Hepatocyte (in vitro differentiated cells): ENCODE results near the gene EMCN. TPM values are rescaled to one million over a fixed set of nuclear protein-coding genes. Genes with fewer than 3 reads are reported as not detected.

Experiments
- DNase-seq: peaks from one replicate; pipeline ENCODE4 v3.0.0-alpha.2; 2016; ENCODE audit warnings: low spot score
- H2AFZ ChIP-seq: fragments of 200-600 bp; sonication (generic); 2 replicates; pipeline ENCODE4 v1.6.0; 2016; ENCODE audit warnings: antibody characterized with exemption, mild to moderate bottlenecking
- H3K27ac ChIP-seq: fragments of 200-600 bp; sonication (generic); 2 replicates; pipeline ENCODE4 v1.5.1; 2016; ENCODE audit warnings: mild to moderate bottlenecking
- H3K27me3 ChIP-seq: fragments of 200-600 bp; sonication (generic); 2 replicates; pipeline ENCODE4 v1.6.1; 2016
- H3K36me3 ChIP-seq: fragments of 200-600 bp; sonication (generic); replicated peaks from 2 replicates; pipeline ENCODE4 v1.5.1; 2016; ENCODE audit warnings: low read depth; ENCODE audit not compliant: insufficient read depth
- H3K4me1 ChIP-seq: fragments of 200-600 bp; sonication (generic); 2 replicates; pipeline ENCODE4 v1.5.1; 2016; ENCODE audit warnings: mild to moderate bottlenecking, moderate library complexity; ENCODE audit not compliant: insufficient read depth
- H3K4me2 ChIP-seq: fragments of 200-600 bp; sonication (generic); 2 replicates; pipeline ENCODE4 v1.6.0; 2016
- H3K4me3 ChIP-seq: fragments of 200-600 bp; sonication (generic); 2 replicates; pipeline ENCODE4 v1.5.1; 2016; ENCODE audit warnings: mild to moderate bottlenecking
- H3K79me2 ChIP-seq: fragments of 200-600 bp; sonication (generic); 2 replicates; pipeline ENCODE4 v1.6.0; 2017; ENCODE audit warnings: mild to moderate bottlenecking
- H3K9me2 ChIP-seq: fragments of 200-600 bp; sonication (generic); replicated peaks from 2 replicates; pipeline ENCODE4 v1.6.0; 2017; ENCODE audit warnings: mild to moderate bottlenecking; ENCODE audit not compliant: insufficient read depth
- H3K9me3 ChIP-seq: fragments of 200-600 bp; sonication (generic); 2 replicates; pipeline ENCODE4 v1.5.1; 2016; ENCODE audit warnings: low read depth, mild to moderate bottlenecking
- H4K20me1 ChIP-seq: fragments of 200-600 bp; sonication (generic); 2 replicates; pipeline ENCODE4 v1.6.0; 2016; ENCODE audit warnings: mild to moderate bottlenecking; ENCODE audit not compliant: insufficient read depth, poor library complexity, severe bottlenecking
- CTCF ChIP-seq: fragments of 200-600 bp; sonication (generic); IDR thresholded peaks from 2 replicates; pipeline ENCODE4 v1.5.1; 2016; ENCODE audit warnings: antibody characterized with exemption, mild to moderate bottlenecking; ENCODE audit not compliant: poor library complexity
- EZH2 ChIP-seq: fragments of 200-600 bp; sonication (generic); IDR thresholded peaks from 2 replicates; pipeline ENCODE4 v1.6.1; 2016; ENCODE audit warnings: antibody characterized with exemption, mild to moderate bottlenecking, borderline replicate concordance
- EZH2phosphoT487 ChIP-seq: fragments of 200-600 bp; sonication (generic); IDR thresholded peaks from one replicate; pipeline ENCODE4 v1.6.1; 2018; ENCODE audit warnings: antibody characterized with exemption, mild to moderate bottlenecking, low read depth, moderate library complexity; ENCODE audit not compliant: unreplicated experiment, severe bottlenecking
- WGBS: methylation state at CpG from one replicate; pipeline ENCODE4 v1.1.6; 2016; ENCODE audit warnings: low lambda C conversion rate; ENCODE audit errors: missing lambda C conversion rate; 5-methylcytosine and 5-hydroxymethylcytosine counted together
- polyA plus RNA-seq: library from polyadenylated mRNA; unstranded; fragments of >200 nt; fragmentation: Nextera tagmentation; extraction: Ambion mirVana; gene quantifications from 2 replicates; pipeline ENCODE4 v1.2.1, GENCODE V29; 2016
- total RNA-seq: library from RNA; depleted of rRNA; stranded (reverse); fragments of >200 nt; gene quantifications from 2 replicates; pipeline ENCODE4 v1.2.3, GENCODE V29; 2014

The EMCN gene
- total and polyA plus RNA-seq, 2 experiments from 2014 or later: 0.19 to 0.37 TPM

GRCh38 chr4:100369871-100370270 lies 148.0 kb downstream of the EMCN start:
- TF ChIP-seq EZH2: no peak
- no peak for TF ChIP-seq EZH2phosphoT487
- no peak for TF ChIP-seq CTCF

GRCh38 chr4:100367451-100367850 lies 150.4 kb downstream of the EMCN start:
- no peaks in the 10 kb centered on the region for H3K36me3 ChIP-seq
- H3K4me3 ChIP-seq: no peak overlapping the region
- no peak overlapping the region for H2AFZ ChIP-seq
- no peaks in the 10 kb centered on the region for H4K20me1 ChIP-seq
- WGBS: 81% methylated on average over 1 of the region's 1 CpG
- H3K79me2 ChIP-seq: no peaks in the 10 kb centered on the region
- no peak overlapping the region for H3K27ac ChIP-seq
- TF ChIP-seq CTCF (no peak), EZH2phosphoT487 (no peak), EZH2 (no peak)
- no peaks in the 10 kb centered on the region for H3K4me1 ChIP-seq
- H3K27me3 ChIP-seq: no peaks in the 10 kb centered on the region
- no peak overlapping the region for H3K4me2 ChIP-seq
- no peaks in the 10 kb centered on the region for H3K9me2 ChIP-seq
- no peaks in the 10 kb centered on the region for H3K9me3 ChIP-seq
- no peak for DNase-seq

More at GRCh38 chr4:100369871-100370270, 148.0 kb downstream of the EMCN start:
- no peak overlapping the region for H3K4me3 ChIP-seq
- H3K27me3 ChIP-seq: no peaks in the 10 kb centered on the region
- no peaks in the 10 kb centered on the region for H3K79me2 ChIP-seq
- H3K27ac ChIP-seq: no peak overlapping the region
- DNase-seq: no peak
- no peak overlapping the region for H3K4me2 ChIP-seq
- no peaks in the 10 kb centered on the region for H3K4me1 ChIP-seq
- H2AFZ ChIP-seq: no peak overlapping the region
- H3K9me3 ChIP-seq: no peaks in the 10 kb centered on the region
- 84% methylated on average over 2 of the region's 2 CpGs for WGBS
- no peaks in the 10 kb centered on the region for H3K9me2 ChIP-seq
- no peaks in the 10 kb centered on the region for H4K20me1 ChIP-seq
- H3K36me3 ChIP-seq: no peaks in the 10 kb centered on the region

- H3K4me1 ChIP-seq: no peaks in the 10 kb centered on the region
- no peak overlapping the region for H2AFZ ChIP-seq
- H3K27me3 ChIP-seq: no peaks in the 10 kb centered on the region
- H3K4me2 ChIP-seq: no peak overlapping the region
- no peak overlapping the region for H3K27ac ChIP-seq
- no peaks in the 10 kb centered on the region for H3K79me2 ChIP-seq
- 71% methylated on average over 2 of the region's 2 CpGs for WGBS
- no peak overlapping the region for H3K4me3 ChIP-seq
- H3K9me2 ChIP-seq: no peaks in the 10 kb centered on the region
- H4K20me1 ChIP-seq: no peaks in the 10 kb centered on the region
- H3K36me3 ChIP-seq: no peaks in the 10 kb centered on the region
- no peak for TF ChIP-seq EZH2phosphoT487
- no peak for TF ChIP-seq CTCF
- TF ChIP-seq EZH2: no peak
- DNase-seq: no peak
- H3K9me3 ChIP-seq: no peaks in the 10 kb centered on the region
Observed at GRCh38 chr4:100366213-100366612, 151.6 kb downstream of the EMCN start.

GRCh38 chr4:100362366-100362765 lies 155.5 kb downstream of the EMCN start:
- H3K4me2 ChIP-seq: no peak overlapping the region
- no peak for DNase-seq
- H2AFZ ChIP-seq: no peak overlapping the region
- H3K9me3 ChIP-seq: no peaks in the 10 kb centered on the region
- TF ChIP-seq CTCF (no peak), EZH2 (no peak), EZH2phosphoT487 (no peak)
- no peaks in the 10 kb centered on the region for H3K9me2 ChIP-seq
- 92% methylated on average over 1 of the region's 1 CpG for WGBS
- no peaks in the 10 kb centered on the region for H3K36me3 ChIP-seq
- H3K27ac ChIP-seq: no peak overlapping the region
- H3K4me3 ChIP-seq: no peak overlapping the region
- H3K27me3 ChIP-seq: no peaks in the 10 kb centered on the region
- no peaks in the 10 kb centered on the region for H3K4me1 ChIP-seq
- no peaks in the 10 kb centered on the region for H3K79me2 ChIP-seq
- H4K20me1 ChIP-seq: no peaks in the 10 kb centered on the region
